Activated CD8-positive, alpha-beta memory T cell treated with anti-CD3 and anti-CD28 coated beads for 4 hours (primary cell): Measurements from ENCODE around the gene TMEM45A.
"Not testable (repeated sequence)": the region's sequence is repeated elsewhere in the genome, so short reads cannot be mapped to it uniquely, and the experiment has no call there.

ENCODE experiments used
- DNase-seq, 2 donors: peaks; one replicate each; pipeline ENCODE4 v3.0.0-alpha.2; 2020; ENCODE audit warnings: low read depth in 2 of 2

TMEM45A gene

GRCh38 chr3:100575704-100576103 lies 83.3 kb downstream of the TMEM45A start:
- DNase-seq, result no peak

- no peak for DNase-seq
Observed at GRCh38 chr3:100577382-100578008, 85.1 kb downstream of the TMEM45A start.

GRCh38 chr3:100578646-100579045 lies 86.2 kb downstream of the TMEM45A start:
- DNase-seq, result no peak

GRCh38 chr3:100580147-100580546 lies 87.7 kb downstream of the TMEM45A start:
- no peak for DNase-seq

- no peak for DNase-seq
Observed at GRCh38 chr3:100581650-100582049, 89.2 kb downstream of the TMEM45A start.

- DNase-seq, result not testable (repeated sequence)
Observed at GRCh38 chr3:100582157-100582556, 89.7 kb downstream of the TMEM45A start.

DNA sequence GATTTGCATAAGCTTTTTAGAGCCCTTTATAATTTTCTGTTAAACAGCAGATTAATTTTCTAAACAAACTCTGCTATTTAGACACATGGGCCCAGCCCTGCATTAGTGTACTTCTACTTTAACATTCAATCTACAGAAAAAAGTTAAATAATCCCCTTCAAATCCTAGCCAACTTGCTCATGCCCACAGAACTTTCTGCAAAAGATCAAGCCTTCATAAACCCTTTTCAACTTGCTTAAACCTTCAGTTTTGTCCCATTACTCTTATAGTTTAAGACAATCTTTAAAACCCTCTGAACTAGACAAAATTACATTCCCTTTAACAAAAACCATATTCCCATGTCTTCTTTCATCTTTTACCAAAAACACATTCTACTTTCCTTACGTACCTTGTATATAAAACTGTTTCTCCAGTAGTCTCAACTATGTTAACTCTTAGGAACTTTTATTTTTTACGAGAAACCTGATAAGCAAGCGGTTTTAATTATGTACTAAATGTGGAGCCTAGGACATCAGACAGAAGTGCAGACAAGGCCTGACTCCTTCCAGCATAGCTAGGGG lies 91.8 kb downstream of the TMEM45A start:
- no peak for DNase-seq

GRCh38 chr3:100586832-100587231 lies 94.4 kb downstream of the TMEM45A start:
- no peak for DNase-seq

DNA sequence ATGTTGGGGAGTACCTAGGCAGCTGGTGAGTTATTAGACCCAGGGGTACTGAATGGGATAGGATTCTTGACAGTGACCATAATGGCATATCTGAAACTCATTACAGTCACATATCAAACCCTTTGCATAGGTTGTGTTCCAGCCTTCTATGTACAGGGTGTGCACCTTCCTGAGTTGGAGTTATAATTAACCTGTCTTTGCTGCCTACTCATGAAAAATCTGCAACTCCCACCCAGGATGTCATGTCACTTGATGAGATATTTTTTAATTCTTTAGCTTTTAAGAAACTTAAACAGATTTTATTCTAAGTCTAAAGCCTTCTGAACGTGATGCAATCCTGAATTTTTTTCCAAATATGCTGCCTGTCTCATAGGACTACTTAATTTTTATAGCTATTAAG lies 95.8 kb downstream of the TMEM45A start:
- DNase-seq, result no peak

- DNase-seq, result peak; percentile 13 to 31
Observed at GRCh38 chr3:100590114-100590839, 97.9 kb downstream of the TMEM45A start.

- no peak for DNase-seq
Observed at GRCh38 chr3:100590840-100591147, 98.4 kb downstream of the TMEM45A start.

GRCh38 chr3:100591411-100591810 lies 99.0 kb downstream of the TMEM45A start:
- DNase-seq, result no peak

DNA sequence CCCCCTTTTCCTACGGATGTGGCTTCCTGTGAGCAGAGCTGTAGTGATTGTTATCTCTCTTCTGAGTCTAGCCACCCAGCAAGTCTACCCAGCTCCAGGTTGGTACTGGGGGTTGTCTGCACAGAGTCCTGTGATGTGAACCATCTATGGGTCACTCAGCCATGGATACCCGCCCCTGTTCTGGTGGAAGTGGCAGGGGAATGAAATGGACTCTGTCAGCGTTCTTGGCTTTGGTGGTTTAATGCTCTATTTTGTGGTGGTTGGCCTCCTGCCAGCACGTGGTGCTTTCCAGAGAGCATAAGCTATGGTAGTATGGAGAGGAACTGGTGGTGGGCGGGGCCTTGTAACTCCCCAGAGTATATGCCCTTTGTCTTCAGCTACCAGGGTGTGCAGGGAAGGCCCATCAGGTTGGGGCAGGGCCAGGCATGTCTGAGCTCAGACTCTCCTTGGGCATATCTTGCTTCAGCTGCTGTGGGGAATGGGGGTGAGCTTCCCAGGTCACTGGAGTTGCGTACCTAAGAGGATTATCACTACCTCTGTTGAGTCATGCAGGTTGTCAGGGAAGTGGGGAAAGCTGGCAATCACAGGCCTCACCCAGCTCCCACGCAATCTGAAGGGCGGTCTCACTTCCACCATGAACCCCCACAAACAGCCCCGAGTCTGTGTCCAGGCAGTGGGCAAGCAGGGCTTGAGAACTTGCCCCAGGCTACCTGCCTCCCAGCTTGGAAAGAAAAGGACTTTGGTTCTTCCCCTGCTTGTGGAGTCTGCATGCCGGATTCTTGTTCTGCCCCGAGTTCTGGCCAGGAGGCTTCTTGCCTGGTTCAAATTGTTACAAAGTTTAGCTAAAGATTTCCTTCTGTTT lies 108.0 kb downstream of the TMEM45A start:
- no peak for DNase-seq

GRCh38 chr3:100602506-100603444 lies 110.4 kb downstream of the TMEM45A start:
- no peak for DNase-seq

DNA sequence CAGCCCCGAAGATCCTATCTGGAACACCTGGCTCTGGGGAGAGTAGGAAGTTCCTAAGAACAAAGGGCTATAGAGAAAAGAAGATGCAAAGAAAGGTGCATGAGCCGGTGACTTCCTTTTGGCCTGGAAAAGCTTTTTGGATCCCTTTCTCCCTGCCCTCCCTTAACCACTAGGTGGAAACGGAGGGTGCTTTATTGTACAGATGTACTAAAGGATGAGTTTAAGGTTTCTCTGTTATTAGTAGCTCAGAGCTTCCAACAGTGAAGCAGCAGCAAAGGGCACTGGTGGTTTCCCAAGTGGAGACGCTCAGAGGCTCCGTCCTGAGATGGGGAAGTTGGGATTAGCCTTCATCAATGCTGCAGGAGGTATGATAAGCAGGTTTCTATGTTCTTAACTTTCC lies 111.0 kb downstream of the TMEM45A start:
- DNase-seq, result no peak

GRCh38 chr3:100605358-100605757 lies 112.9 kb downstream of the TMEM45A start:
- DNase-seq, result no peak

GRCh38 chr3:100606894-100607512 lies 114.6 kb downstream of the TMEM45A start:
- no peak for DNase-seq

- no peak for DNase-seq
Observed at GRCh38 chr3:100609305-100609704, 116.9 kb downstream of the TMEM45A start, which contains the start of gene ADGRG7. Gene ADGRG7, plus strand, starts transcription at chr3:100609601. Its CDS starts 256 bp downstream, at chr3:100609857.

- no peak for DNase-seq
Observed at GRCh38 chr3:100609963-100610362, 117.5 kb downstream of the TMEM45A start.

- DNase-seq, result no peak
Observed at GRCh38 chr3:100611221-100611620, 118.8 kb downstream of the TMEM45A start.
